GF-D8 (cell line): ENCODE data around the gene ZNF639.

ENCODE experiments used
- DNase-seq: peaks from one replicate; lab custom pipeline; 2025; lab: John Stamatoyannopoulos, UW

ZNF639 gene

GRCh38 chr3:179318876-179319275, 4.0 kb upstream of the ZNF639 start:
- DNase-seq, result no peak

- no peak for DNase-seq
Observed at GRCh38 chr3:179321668-179322285, 1.1 kb upstream of the ZNF639 start.

- DNase-seq, result peak; percentile 22
Observed at GRCh38 chr3:179323197-179324110, 623 bp downstream of the ZNF639 start.

GRCh38 chr3:179324270-179324754, 1.5 kb downstream of the ZNF639 start:
- DNase-seq, result no peak

GRCh38 chr3:179330438-179330837, 7.6 kb downstream of the ZNF639 start:
- no peak for DNase-seq

GRCh38 chr3:179332240-179332639, 9.4 kb downstream of the ZNF639 start:
- DNase-seq, result no peak

- DNase-seq, result no peak
Observed at GRCh38 chr3:179333084-179333483, 10.3 kb downstream of the ZNF639 start.

- DNase-seq, result no peak
Observed at GRCh38 chr3:179336345-179336929, 13.6 kb downstream of the ZNF639 start.

- DNase-seq, result peak; percentile 89
Observed at GRCh38 chr3:179347345-179348194, 24.7 kb downstream of the ZNF639 start, which contains the start of gene MFN1. Gene MFN1, plus strand, starts transcription at chr3:179347709. Its CDS starts 1,143 bp downstream, at chr3:179348852.

- peak; percentile 44 for DNase-seq
Observed at GRCh38 chr3:179348325-179349013, 25.6 kb downstream of the ZNF639 start.

GRCh38 chr3:179355996-179356395, 33.2 kb downstream of the ZNF639 start:
- DNase-seq, result no peak

GRCh38 chr3:179363332-179363731, 40.5 kb downstream of the ZNF639 start:
- DNase-seq, result no peak

- no peak for DNase-seq
Observed at GRCh38 chr3:179369621-179370020, 46.8 kb downstream of the ZNF639 start.

GRCh38 chr3:179373938-179374337, 51.1 kb downstream of the ZNF639 start:
- no peak for DNase-seq

GRCh38 chr3:179375091-179375999, 52.5 kb downstream of the ZNF639 start:
- DNase-seq, result no peak

GRCh38 chr3:179376474-179376873, 53.6 kb downstream of the ZNF639 start:
- no peak for DNase-seq
